Heart left ventricle (tissue), 16 donors: ENCODE data around the gene AKIRIN1. TPM values are rescaled to one million over a fixed set of nuclear protein-coding genes. Genes with fewer than 3 reads are reported as not detected.
"Not testable (repeated sequence)": the region's sequence is repeated elsewhere in the genome, so short reads cannot be mapped to it uniquely, and the experiment has no call there.

Experiments
- ATAC-seq, 4 donors: fragments of 200-7000 bp; cut with Tn5 transposase; one replicate each; pipeline ENCODE4 v1.9.1; 2020 to 2022; ENCODE audit warnings: moderate library complexity in 4 of 4, mild to moderate bottlenecking in 3 of 4, moderate number of reproducible peaks in 1 of 4
- DNase-seq, 5 donors: peaks; one replicate each; pipeline ENCODE4 v3.0.0-alpha.2; 2020
- H3K27ac ChIP-seq, 12 donors: fragments of 200-600 bp; sonication (generic) in 4 of 12; one replicate each; pipeline versions ENCODE4 v1.5.0 to v1.8.0; 2016 to 2022; ENCODE audit warnings: mild to moderate bottlenecking in 2 of 12
- H3K27me3 ChIP-seq, 9 donors: fragments of 200-600 bp; sonication (generic) in 2 of 9; one replicate each; pipeline versions ENCODE4 v1.5.1 to v1.8.0; 2016 to 2022; ENCODE audit warnings: mild to moderate bottlenecking in 3 of 9
- H3K36me3 ChIP-seq, 9 donors: fragments of 200-600 bp; sonication (generic) in 2 of 9; one replicate each; pipeline versions ENCODE4 v1.5.0 to v1.8.0; 2018 to 2022; ENCODE audit warnings: mild to moderate bottlenecking in 2 of 9
- H3K4me1 ChIP-seq, 12 donors: fragments of 200-600 bp; sonication (generic) in 4 of 12; one replicate each; pipeline versions ENCODE4 v1.5.0 to v1.8.0; 2016 to 2022; ENCODE audit warnings: mild to moderate bottlenecking in 3 of 12
- H3K4me3 ChIP-seq, 12 donors: fragments of 200-600 bp; sonication (generic) in 4 of 12; one replicate each; pipeline versions ENCODE4 v1.5.0 to v1.8.0; 2017 to 2022; ENCODE audit warnings: mild to moderate bottlenecking in 9 of 12, moderate library complexity in 4 of 12
- H3K9me3 ChIP-seq, 12 donors: fragments of 200-600 bp; sonication (generic) in 4 of 12; one replicate each; pipeline versions ENCODE4 v1.5.0 to v1.8.0; 2016 to 2022; ENCODE audit warnings: mild to moderate bottlenecking in 1 of 12
- CTCF ChIP-seq, 12 donors: fragments of 200-600 bp; sonication (generic) in 4 of 12; IDR thresholded peaks; one replicate each; pipeline versions ENCODE4 v1.5.0 to v1.8.0; 2018 to 2022; ENCODE audit warnings: antibody characterized with exemption in 12 of 12, mild to moderate bottlenecking in 5 of 12
- POLR2A ChIP-seq, 2 donors: fragments of 450-650 bp; IDR thresholded peaks; one replicate each; pipeline ENCODE4 v1.6.1; 2017; ENCODE audit warnings: antibody characterized with exemption in 2 of 2, mild to moderate bottlenecking in 2 of 2, moderate library complexity in 2 of 2
- WGBS, 4 donors: extraction: QIAGEN DNeasy Blood & Tissue Kit in 2 of 4; methylation state at CpG; one replicate each; pipeline versions ENCODE4 v1.1.5 to v1.1.7; 2013 to 2018; 5-methylcytosine and 5-hydroxymethylcytosine counted together
- intact Hi-C, 10 donors: fragments of 100-400 bp; cut with DNase I; formaldehyde crosslinking; loops; one replicate each; pipeline versions ENCODE4 v1.11.1 to v1.14.2; 2022
- polyA plus RNA-seq, 2 donors: library from polyadenylated mRNA; stranded (reverse); fragments of 200-250 nt; gene quantifications; one replicate each; pipeline ENCODE4 v1.2.3, GENCODE V29; 2013
- total RNA-seq, 9 donors: library from RNA; depleted of rRNA in 2 of 9; stranded (reverse); fragments of >200 nt in 2 of 9; fragmentation: NEBNext Ultra II Directional in 3 of 9; extraction: Animal tissue kit (Norgen Biotek cat#: 25700) in 3 of 9; gene quantifications; one replicate each; pipeline versions ENCODE4 v1.1.0 to v1.2.4, GENCODE V29; 2016 to 2023
- donor health status: ischemic (EF 13 %, LVEDD 7.1; RV severe dilation, severe dysfunction).
- donor health status: healthy with polysubstance abuse.
- donor health status: DM: no; HTN: yes; CAD: no.
- donor health status: DM: no; HTN: no; CAD: no.
- donor health status: ischemic (EF 25% LVEDD 6.9; RV normal size, moderate dysfunction).
- donor health status: ischemic (EF 25% LVEDD 5.7; RV mildly dilated, moderate dysfunction).
- donor health status: healthy.
- donor health status: DM: yes; HTN: yes; CAD: no.
- donor health status: ischemic (EF 35%, LVEDD 5.7; RV mildly dilated, moderate dysfunction).
- donor health status: nonischemic (EF 11% LVEDD 7.7; RV severe dilation, severe dysfunction).
- donor health status: DM: yes; HTN: yes; CAD: no.
- donor health status: PGD.
- donor health status: ischemic (EF 29% LVEDD 5.4; RV normal size, mild dysfunction).
- donor health status: nonischemic (EF 23%, LVEDD 6.1; RV moderate dilation, normal function).

AKIRIN1 gene
- total and polyA plus RNA-seq, 11 donors = 15.8 to 68.1 (median 55.9) TPM

GRCh38 chr1:38962113-38962512, 29.0 kb upstream of the AKIRIN1 start:
- no peak for ATAC-seq
- no peaks in the 10 kb centered on the region for H3K36me3 ChIP-seq
- H3K27me3 ChIP-seq = no peaks in the 10 kb centered on the region
- H3K27ac ChIP-seq = no peak overlapping the region
- intact Hi-C loops = no loop called here
- H3K4me3 ChIP-seq = no peak overlapping the region
- TF ChIP-seq CTCF (IDR thresholded peaks at IDR 0.05) = no peak
- no peak for TF ChIP-seq POLR2A (IDR thresholded peaks at IDR 0.05)
- 64 to 81% (median 70%) methylated on average over 3 of the region's 3 CpGs for WGBS, 4 donors
- no peak for DNase-seq
- H3K4me1 ChIP-seq = no peaks in the 10 kb centered on the region
- no peaks in the 10 kb centered on the region for H3K9me3 ChIP-seq

GRCh38 chr1:38962560-38962959, 28.5 kb upstream of the AKIRIN1 start:
- intact Hi-C loops = no loop called here

GRCh38 chr1:38964140-38964548, 26.9 kb upstream of the AKIRIN1 start:
- intact Hi-C loops = no loop called here
- TF ChIP-seq POLR2A (IDR thresholded peaks at IDR 0.05) (no peak), CTCF (IDR thresholded peaks at IDR 0.05) (peak in 3 of 12 donors; percentile 11 to 33 (median 24))
- 53 to 60% (median 58%) methylated on average over 3 of the region's 3 CpGs for WGBS, 4 donors
- DNase-seq (no peak), ATAC-seq (no peak)
- Histone ChIP-seq H3K36me3 (no peaks in the 10 kb centered on the region), H3K27me3 (no peaks in the 10 kb centered on the region), H3K27ac (no peak overlapping the region), H3K4me1 (no peaks in the 10 kb centered on the region), H3K4me3 (no peak overlapping the region), H3K9me3 (no peaks in the 10 kb centered on the region)

More at GRCh38 chr1:38962560-38962959, 28.5 kb upstream of the AKIRIN1 start:
- no peaks in the 10 kb centered on the region for H3K27me3 ChIP-seq
- DNase-seq = no peak
- no peaks in the 10 kb centered on the region for H3K4me1 ChIP-seq
- WGBS, 4 donors = 84 to 89% (median 84%) methylated on average over 7 of the region's 7 CpGs
- no peak for ATAC-seq
- no peak overlapping the region for H3K27ac ChIP-seq
- no peaks in the 10 kb centered on the region for H3K36me3 ChIP-seq
- TF ChIP-seq CTCF (IDR thresholded peaks at IDR 0.05) = no peak
- TF ChIP-seq POLR2A (IDR thresholded peaks at IDR 0.05) = no peak
- no peaks in the 10 kb centered on the region for H3K9me3 ChIP-seq
- H3K4me3 ChIP-seq = no peak overlapping the region

- H3K27ac ChIP-seq = not testable (repeated sequence)
These were observed 17.9 kb upstream of the AKIRIN1 start for GRCh38 chr1:38973145-38973544.

More at GRCh38 chr1:38973145-38973544, 17.9 kb upstream of the AKIRIN1 start:
- intact Hi-C loops, H3K36me3 ChIP-seq, DNase-seq, H3K4me3 ChIP-seq, ATAC-seq, H3K9me3 ChIP-seq, H3K27me3 ChIP-seq, H3K4me1 ChIP-seq: not testable (repeated sequence)
- 66 to 73% (median 68%) methylated on average over 6 of the region's 6 CpGs for WGBS, 4 donors
